H9 (cell line): ENCODE measurements around the gene GDI2. TPM values are rescaled to one million over a fixed set of nuclear protein-coding genes. Genes with fewer than 3 reads are reported as not detected.

Experiments used
- DNase-seq: peaks from one replicate; pipeline ENCODE4 v3.0.0-alpha.2; 2017
- H2AFZ ChIP-seq: one replicate; pipeline ENCODE4 v1.6.1; 2013; ENCODE audit warnings: mild to moderate bottlenecking, low read length, control low read depth, moderate library complexity
- H2AK5ac ChIP-seq: 2 replicates; pipeline ENCODE4 v1.6.1; 2013; ENCODE audit warnings: low read length, control low read depth, mixed read lengths; ENCODE audit not compliant: insufficient read length
- H2BK120ac ChIP-seq: one replicate; pipeline ENCODE4 v1.6.1; 2013; ENCODE audit warnings: low read depth, mild to moderate bottlenecking, low read length, control low read depth, inconsistent platforms; ENCODE audit not compliant: poor library complexity, severe bottlenecking
- H2BK12ac ChIP-seq: 2 replicates; pipeline ENCODE4 v1.6.1; 2013; ENCODE audit warnings: low read length, control low read depth, mixed read lengths, low read depth; ENCODE audit not compliant: insufficient read length
- H2BK15ac ChIP-seq: 2 replicates; pipeline ENCODE4 v1.6.1; 2013; ENCODE audit warnings: low read depth, low read length, control low read depth
- H2BK20ac ChIP-seq: one replicate; pipeline ENCODE4 v1.6.1; 2013; ENCODE audit warnings: low read depth, mild to moderate bottlenecking, low read length, control low read depth, inconsistent platforms; ENCODE audit not compliant: poor library complexity, severe bottlenecking
- H2BK5ac ChIP-seq: 2 replicates; pipeline ENCODE4 v1.6.1; 2013; ENCODE audit warnings: low read length, control low read depth, mixed read lengths; ENCODE audit not compliant: insufficient read length
- H3K14ac ChIP-seq: 2 replicates; pipeline ENCODE4 v1.6.1; 2013; ENCODE audit warnings: low read length, control low read depth; ENCODE audit not compliant: insufficient read depth
- H3K18ac ChIP-seq: 2 replicates; pipeline ENCODE4 v1.6.1; 2013; ENCODE audit warnings: low read depth, mild to moderate bottlenecking, mixed read lengths, low read length, control low read depth; ENCODE audit not compliant: insufficient read length
- H3K23ac ChIP-seq: 2 replicates; pipeline ENCODE4 v1.6.1; 2013; ENCODE audit warnings: low read length, control low read depth, mixed read lengths, low read depth; ENCODE audit not compliant: insufficient read length
- H3K23me2 ChIP-seq: 2 replicates; pipeline ENCODE4 v1.6.1; 2013; ENCODE audit warnings: low read depth, mild to moderate bottlenecking, mixed read lengths, low read length, control low read depth; ENCODE audit not compliant: insufficient read length, poor library complexity, severe bottlenecking
- H3K27ac ChIP-seq: 2 replicates; pipeline ENCODE4 v1.5.1; 2013; ENCODE audit warnings: low read length, control low read depth, mixed read lengths, low read depth; ENCODE audit not compliant: insufficient read length
- H3K27me3 ChIP-seq: 2 replicates; pipeline ENCODE4 v1.6.1; 2013; ENCODE audit warnings: low read length, control low read depth, inconsistent platforms; ENCODE audit not compliant: insufficient read depth
- H3K4ac ChIP-seq: 2 replicates; pipeline ENCODE4 v1.6.1; 2013; ENCODE audit warnings: low read depth, mild to moderate bottlenecking, control low read depth, inconsistent platforms, low read length, moderate library complexity
- H3K4me1 ChIP-seq: 2 replicates; pipeline ENCODE4 v1.6.1; 2013; ENCODE audit warnings: low read length, control low read depth, inconsistent platforms; ENCODE audit not compliant: insufficient read depth
- H3K4me2 ChIP-seq: 2 replicates; pipeline ENCODE4 v1.6.1; 2013; ENCODE audit warnings: low read length, control low read depth, mixed read lengths; ENCODE audit not compliant: insufficient read length, insufficient read depth
- H3K56ac ChIP-seq: 2 replicates; pipeline ENCODE4 v1.6.1; 2013; ENCODE audit warnings: low read depth, mild to moderate bottlenecking, mixed read lengths, low read length, control low read depth; ENCODE audit not compliant: insufficient read length
- H3K79me1 ChIP-seq: 2 replicates; pipeline ENCODE4 v1.6.1; 2013; ENCODE audit warnings: low read depth, mild to moderate bottlenecking, moderate library complexity, low read length, control low read depth, inconsistent platforms; ENCODE audit not compliant: insufficient read depth, poor library complexity, severe bottlenecking
- H3K79me2 ChIP-seq: 2 replicates; pipeline ENCODE4 v1.6.1; 2013; ENCODE audit warnings: low read length, control low read depth, inconsistent platforms; ENCODE audit not compliant: insufficient read depth
- H3K9ac ChIP-seq: 2 replicates; pipeline ENCODE4 v1.6.1; 2013; ENCODE audit warnings: low read length, control low read depth, mixed read lengths; ENCODE audit not compliant: insufficient read length; ENCODE audit errors: extremely low read depth
- H3K9me3 ChIP-seq: one replicate; pipeline ENCODE4 v1.6.1; 2013; ENCODE audit warnings: low read depth, low read length, inconsistent platforms; ENCODE audit not compliant: control insufficient read depth
- H3T11ph ChIP-seq: one replicate; pipeline ENCODE4 v1.6.1; 2013; ENCODE audit warnings: mild to moderate bottlenecking, low read length, control low read depth, inconsistent platforms
- H4K20me1 ChIP-seq: one replicate; pipeline ENCODE4 v1.6.1; 2013; ENCODE audit not compliant: control insufficient read depth, insufficient read length, insufficient read depth
- H4K5ac ChIP-seq: 2 replicates; pipeline ENCODE4 v1.6.1; 2013; ENCODE audit warnings: low read depth, mild to moderate bottlenecking, mixed read lengths, low read length, control low read depth; ENCODE audit not compliant: insufficient read length
- H4K8ac ChIP-seq: replicated peaks from 2 replicates; pipeline ENCODE4 v1.6.1; 2013; ENCODE audit warnings: low read length, control low read depth, mixed read lengths, low read depth; ENCODE audit not compliant: insufficient read length
- H4K91ac ChIP-seq: 2 replicates; pipeline ENCODE4 v1.6.1; 2013; ENCODE audit warnings: low read depth, mild to moderate bottlenecking, moderate library complexity, mixed read lengths, low read length, control low read depth; ENCODE audit not compliant: insufficient read length
- H3K27ac Mint-ChIP-seq, 3 experiments: 2 replicates in 2 of 3; 3 replicates in 1 of 3; pipeline ENCODE4 v1.8.0; 2020 to 2021; ENCODE audit warnings: mixed read lengths in 3 of 3, mild to moderate bottlenecking in 1 of 3, moderate library complexity in 1 of 3
- H3K27me3 Mint-ChIP-seq: 2 replicates; pipeline ENCODE4 v1.8.0; 2021; ENCODE audit warnings: low read depth, mild to moderate bottlenecking, moderate library complexity, mixed read lengths
- H3K36me3 Mint-ChIP-seq, 3 experiments: 2 replicates in 2 of 3; 3 replicates in 1 of 3; pipeline ENCODE4 v1.8.0; 2020 to 2021; ENCODE audit warnings: low read depth in 3 of 3, mixed read lengths in 3 of 3; ENCODE audit not compliant: insufficient read depth in 1 of 3
- H3K4me1 Mint-ChIP-seq, 2 experiments: 2 replicates each; pipeline ENCODE4 v1.8.0; 2020; ENCODE audit warnings: mixed read lengths in 2 of 2
- H3K4me3 Mint-ChIP-seq, 2 experiments: 2 replicates in 1 of 2; 3 replicates in 1 of 2; pipeline ENCODE4 v1.8.0; 2020 to 2021; ENCODE audit warnings: mild to moderate bottlenecking in 2 of 2, mixed read lengths in 2 of 2, moderate library complexity in 1 of 2
- H3K9me3 Mint-ChIP-seq, 2 experiments: 2 replicates in 1 of 2; 3 replicates in 1 of 2; pipeline ENCODE4 v1.8.0; 2020; ENCODE audit warnings: mild to moderate bottlenecking in 2 of 2, mixed read lengths in 2 of 2, moderate library complexity in 1 of 2
- WGBS: extraction: QIAGEN DNeasy Blood & Tissue Kit; methylation state at CpG from one replicate; pipeline ENCODE4 v1.1.7; 2013; ENCODE audit warnings: missing lambda C conversion rate, low lambda C conversion rate, mixed read lengths; ENCODE audit not compliant: insufficient read length; ENCODE audit errors: extremely low coverage; 5-methylcytosine and 5-hydroxymethylcytosine counted together
- total RNA-seq: library from RNA; stranded (reverse); gene quantifications from 2 replicates; pipeline ENCODE4 v1.2.1, GENCODE V29; 2021
- TF ChIP-seq, protein P1 (sequence below): fragments of 200-600 bp; sonication (generic); conservative IDR thresholded peaks from 3 replicates; pipeline ENCODE4 v1.8.0; 2021; ENCODE audit warnings: antibody characterized with exemption, mild to moderate bottlenecking

The GDI2 gene
- total RNA-seq, 1 experiment from 2014 or later, result 351 TPM

DNA sequence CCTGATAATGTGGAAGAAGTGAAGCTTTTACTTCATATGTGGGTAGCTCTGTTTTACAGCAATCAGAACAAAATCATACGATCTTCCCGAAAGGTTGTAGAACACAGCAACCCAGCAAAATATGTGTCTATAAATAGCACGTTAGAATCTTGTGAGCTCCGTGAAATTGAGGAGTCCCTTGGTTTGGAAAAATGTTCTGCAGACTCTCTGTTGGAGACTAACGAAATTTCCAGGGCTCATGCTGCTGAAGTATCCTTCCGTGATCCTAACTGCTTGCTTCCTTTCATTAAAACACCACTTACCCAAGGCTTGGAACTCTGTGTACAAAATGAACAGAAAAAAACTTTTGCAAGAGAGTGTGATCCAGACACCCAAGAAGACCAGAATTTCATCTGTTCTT is 71.1 kb downstream of the GDI2 start:
- no peaks in the 10 kb centered on the region for H4K20me1 ChIP-seq
- no peak overlapping the region for H4K8ac ChIP-seq
- H4K5ac ChIP-seq, result no peak overlapping the region
- H3K9me3 ChIP-seq, result no peaks in the 10 kb centered on the region
- H2BK5ac ChIP-seq, result no peak overlapping the region
- no peak overlapping the region for H2AFZ ChIP-seq
- H2BK15ac ChIP-seq, result no peak overlapping the region
- H3K56ac ChIP-seq, result no peak overlapping the region
- no peak overlapping the region for H2BK120ac ChIP-seq
- no CpG with 5 or more reads among the region's 6 CpGs for WGBS
- no peak for DNase-seq
- no peak overlapping the region for H3K14ac ChIP-seq
- H2BK12ac ChIP-seq, result no peak overlapping the region
- H2BK20ac ChIP-seq, result no peak overlapping the region
- Mint-ChIP-seq H3K27me3 (no peaks in the 10 kb centered on the region), H3K4me1 (peaks cover 5% of the 10 kb centered on the region in 2 experiments), H3K9me3 (no peaks in the 10 kb centered on the region), H3K27ac (no peak overlapping the region; a peak in 1 of 7 replicates), H3K4me3 (no peak overlapping the region), H3K36me3 (peaks cover 16 to 71% (median 32%) of the 10 kb centered on the region in 3 experiments; a peak in 6 of 7 replicates)
- no peaks in the 10 kb centered on the region for H3K79me1 ChIP-seq
- H3K18ac ChIP-seq, result no peak overlapping the region
- no peak overlapping the region for H3K4me2 ChIP-seq
- no peaks in the 10 kb centered on the region for H3K4me1 ChIP-seq
- H4K91ac ChIP-seq, result no peak overlapping the region
- no peaks in the 10 kb centered on the region for H3K23me2 ChIP-seq
- no peaks in the 10 kb centered on the region for H3K27me3 ChIP-seq
- H3K79me2 ChIP-seq, result 0 out of 2 replicates have a peak, but pooled peaks cover 1% of the 10 kb centered on the region
- no peak overlapping the region for H3T11ph ChIP-seq
- H3K9ac ChIP-seq, result no peak overlapping the region
- no peak overlapping the region for H3K27ac ChIP-seq
- no peak overlapping the region for H3K4ac ChIP-seq
- no peak overlapping the region for H3K23ac ChIP-seq
- TF ChIP-seq, protein P1, sequence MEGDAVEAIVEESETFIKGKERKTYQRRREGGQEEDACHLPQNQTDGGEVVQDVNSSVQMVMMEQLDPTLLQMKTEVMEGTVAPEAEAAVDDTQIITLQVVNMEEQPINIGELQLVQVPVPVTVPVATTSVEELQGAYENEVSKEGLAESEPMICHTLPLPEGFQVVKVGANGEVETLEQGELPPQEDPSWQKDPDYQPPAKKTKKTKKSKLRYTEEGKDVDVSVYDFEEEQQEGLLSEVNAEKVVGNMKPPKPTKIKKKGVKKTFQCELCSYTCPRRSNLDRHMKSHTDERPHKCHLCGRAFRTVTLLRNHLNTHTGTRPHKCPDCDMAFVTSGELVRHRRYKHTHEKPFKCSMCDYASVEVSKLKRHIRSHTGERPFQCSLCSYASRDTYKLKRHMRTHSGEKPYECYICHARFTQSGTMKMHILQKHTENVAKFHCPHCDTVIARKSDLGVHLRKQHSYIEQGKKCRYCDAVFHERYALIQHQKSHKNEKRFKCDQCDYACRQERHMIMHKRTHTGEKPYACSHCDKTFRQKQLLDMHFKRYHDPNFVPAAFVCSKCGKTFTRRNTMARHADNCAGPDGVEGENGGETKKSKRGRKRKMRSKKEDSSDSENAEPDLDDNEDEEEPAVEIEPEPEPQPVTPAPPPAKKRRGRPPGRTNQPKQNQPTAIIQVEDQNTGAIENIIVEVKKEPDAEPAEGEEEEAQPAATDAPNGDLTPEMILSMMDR, result no peak
- no peak overlapping the region for H2AK5ac ChIP-seq
